ENCODE results near the gene TENT4B. TPM values are rescaled to one million over a fixed set of nuclear protein-coding genes. Genes with fewer than 3 reads are reported as not detected.
A peak's percentile ranks its signal among the peaks of the same experiment; 100 is the strongest.
"Not testable (repeated sequence)": the region's sequence is repeated elsewhere in the genome, so short reads cannot be mapped to it uniquely, and the experiment has no call there.

Gene TENT4B
- total and polyA plus RNA-seq, 5 donors from 2014 or later: 3.5 to 19.7 (median 3.6) TPM

DNA sequence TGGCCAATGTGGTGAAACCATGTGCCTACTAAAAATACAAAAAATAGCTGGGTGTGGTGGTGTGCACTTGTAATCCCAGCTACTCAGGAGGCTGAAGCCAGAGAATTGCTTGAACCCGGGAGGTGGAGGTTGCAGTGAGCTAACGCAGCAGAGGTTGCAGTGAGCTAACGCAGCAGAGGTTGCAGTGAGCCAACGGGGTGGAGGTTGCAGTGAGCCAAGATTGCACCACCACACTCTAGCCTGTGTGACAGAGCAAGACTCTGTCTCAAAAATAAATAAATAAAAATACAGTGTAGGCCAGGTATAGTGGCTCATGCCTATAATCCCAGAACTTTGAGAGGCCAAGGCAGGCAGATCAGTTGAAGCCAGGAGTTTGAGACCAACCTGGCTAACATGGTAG is 18.7 kb downstream of the TENT4B start:
- H3K9me3 ChIP-seq (ENCODE audit: control insufficient read depth in 2 of 2, low read length in 2 of 2); H3K27me3 Mint-ChIP-seq; H3K36me3 ChIP-seq (ENCODE audit: control insufficient read depth, insufficient read depth, low read length); H3K27ac Mint-ChIP-seq; DNase-seq; H3K27me3 ChIP-seq (ENCODE audit: control insufficient read depth, insufficient read depth, low read length); H3K4me3 ChIP-seq (ENCODE audit: low read depth, low read length); H3K27ac ChIP-seq (ENCODE audit: insufficient read depth, low read length, poor library complexity, severe bottlenecking); H3K9me3 Mint-ChIP-seq; ATAC-seq (ENCODE audit: low read depth in 2 of 2): not testable (repeated sequence)
- Mint-ChIP-seq H3K4me1 (peaks cover 35 to 77% (median 45%) of the 10 kb centered on the region in 4 donors), H3K4me3 (peak overlapping the region in 2 of 4 donors; percentile 12 to 38), H3K36me3 (peaks cover 22% of the 10 kb centered on the region)
- peaks cover 16% of the 10 kb centered on the region for H3K4me1 ChIP-seq (ENCODE audit: control insufficient read depth, insufficient read depth, low read length, poor library complexity, severe bottlenecking)

DNA sequence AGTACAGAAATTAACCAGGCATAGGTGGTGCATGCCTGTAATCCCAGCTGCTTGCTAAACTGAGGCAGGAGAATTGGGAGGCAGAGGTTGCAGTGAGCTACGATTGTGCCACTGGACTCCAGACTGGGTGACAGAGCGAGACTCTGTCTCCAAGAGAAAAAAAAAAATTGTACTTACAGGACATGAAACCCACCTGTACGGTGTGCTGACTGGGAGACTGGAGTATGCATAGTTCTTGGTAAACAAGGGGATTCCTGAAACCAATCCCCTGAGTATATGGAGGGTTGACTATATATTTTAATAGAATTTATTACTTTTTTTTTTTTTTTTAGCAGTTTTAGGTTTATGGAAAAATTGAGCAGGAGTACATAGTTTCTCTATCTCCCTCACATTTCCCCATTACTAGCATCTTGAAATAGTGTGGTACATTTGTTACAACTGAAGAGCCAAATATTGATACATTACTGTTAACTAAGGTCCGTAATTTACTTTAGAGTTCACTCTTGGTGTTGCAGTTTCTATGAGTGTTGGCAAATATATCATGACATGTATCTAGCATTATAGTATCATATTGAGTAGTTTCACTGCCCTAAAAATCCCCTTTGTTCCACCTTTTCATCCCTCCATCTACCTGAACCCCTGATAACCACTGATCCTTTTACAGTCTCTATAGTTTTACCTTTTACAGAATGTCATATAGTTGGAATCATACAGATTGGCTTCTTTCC is 19.3 kb downstream of the TENT4B start:
- Mint-ChIP-seq H3K27ac (peak overlapping the region in 2 of 3 donors; percentile 15 to 72), H3K9me3 (no peaks in the 10 kb centered on the region), H3K4me3 (peak overlapping the region in 1 of 4 donors; percentile 6), H3K27me3 (no peaks in the 10 kb centered on the region), H3K36me3 (peaks cover 25% of the 10 kb centered on the region), H3K4me1 (peaks cover 33 to 77% (median 45%) of the 10 kb centered on the region in 4 donors)
- no peak overlapping the region for H3K27ac ChIP-seq (ENCODE audit: insufficient read depth, low read length, poor library complexity, severe bottlenecking)
- no peak for DNase-seq
- H3K9me3 ChIP-seq (ENCODE audit: control insufficient read depth in 2 of 2, low read length in 2 of 2): no peaks in the 10 kb centered on the region
- H3K36me3 ChIP-seq (ENCODE audit: control insufficient read depth, insufficient read depth, low read length): no peaks in the 10 kb centered on the region
- H3K4me3 ChIP-seq (ENCODE audit: low read depth, low read length): no peak overlapping the region
- H3K27me3 ChIP-seq (ENCODE audit: control insufficient read depth, insufficient read depth, low read length): no peaks in the 10 kb centered on the region
- peaks cover 10% of the 10 kb centered on the region for H3K4me1 ChIP-seq (ENCODE audit: control insufficient read depth, insufficient read depth, low read length, poor library complexity, severe bottlenecking)
- no peak for ATAC-seq (ENCODE audit: low read depth in 2 of 2)

DNA sequence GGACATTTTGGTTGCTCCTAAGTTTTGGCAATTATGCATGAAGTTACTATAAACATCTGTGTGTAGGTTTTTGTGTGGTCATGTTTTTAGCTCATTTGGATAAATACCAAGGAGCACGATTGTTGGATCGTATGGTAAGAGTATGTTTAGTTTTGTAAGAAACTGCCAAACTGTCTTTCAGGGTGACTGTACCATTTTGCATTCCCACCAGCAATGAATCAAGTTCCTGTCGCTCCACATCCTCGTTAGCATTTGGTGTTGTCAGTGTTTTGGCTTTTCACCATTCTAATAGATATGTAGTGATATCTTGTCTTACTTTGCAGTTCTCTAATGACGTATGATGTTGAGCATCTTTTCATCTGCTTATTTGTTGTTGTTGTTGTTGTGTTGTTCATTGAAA is 20.2 kb downstream of the TENT4B start:
- Mint-ChIP-seq H3K27me3 (no peaks in the 10 kb centered on the region), H3K36me3 (peaks cover 24% of the 10 kb centered on the region), H3K9me3 (no peaks in the 10 kb centered on the region), H3K4me1 (peaks cover 36 to 80% (median 50%) of the 10 kb centered on the region in 4 donors), H3K4me3 (no peak overlapping the region), H3K27ac (peak overlapping the region in 2 of 3 donors; percentile 15 to 36)
- H3K4me3 ChIP-seq (ENCODE audit: low read depth, low read length): no peak overlapping the region
- H3K27me3 ChIP-seq (ENCODE audit: control insufficient read depth, insufficient read depth, low read length): no peaks in the 10 kb centered on the region
- no peak overlapping the region for H3K27ac ChIP-seq (ENCODE audit: insufficient read depth, low read length, poor library complexity, severe bottlenecking)
- H3K36me3 ChIP-seq (ENCODE audit: control insufficient read depth, insufficient read depth, low read length): no peaks in the 10 kb centered on the region
- no peaks in the 10 kb centered on the region for H3K9me3 ChIP-seq (ENCODE audit: control insufficient read depth in 2 of 2, low read length in 2 of 2)
- no peak for DNase-seq
- H3K4me1 ChIP-seq (ENCODE audit: control insufficient read depth, insufficient read depth, low read length, poor library complexity, severe bottlenecking): peaks cover 9% of the 10 kb centered on the region
- no peak for ATAC-seq (ENCODE audit: low read depth in 2 of 2)

DNA sequence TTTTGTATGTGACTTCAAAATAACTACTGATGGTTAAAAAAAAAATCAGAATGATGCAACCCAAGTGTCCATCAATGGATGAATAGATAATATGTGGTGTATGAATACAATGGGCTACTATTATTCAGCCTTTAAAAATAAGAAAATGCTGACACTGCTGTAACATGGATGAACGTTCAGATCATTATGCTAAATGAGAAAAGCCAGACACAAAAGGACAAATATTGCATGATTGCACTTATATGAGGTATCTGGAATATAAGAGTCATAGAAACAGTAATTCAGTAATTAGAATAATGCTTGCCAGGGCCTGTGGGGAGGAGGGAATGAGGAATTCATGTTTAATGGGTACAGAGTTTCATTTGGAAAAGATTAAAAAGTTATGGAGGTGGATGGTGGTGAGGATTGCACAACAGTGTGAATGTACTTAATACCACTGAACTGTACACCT is 25.4 kb downstream of the TENT4B start:
- Mint-ChIP-seq H3K9me3 (no peaks in the 10 kb centered on the region), H3K36me3 (peaks cover 19% of the 10 kb centered on the region), H3K4me3 (peak overlapping the region in 1 of 4 donors; percentile 55), H3K4me1 (peaks cover 39 to 70% (median 48%) of the 10 kb centered on the region in 4 donors), H3K27me3 (no peaks in the 10 kb centered on the region), H3K27ac (peak overlapping the region in 1 of 3 donors; percentile 42)
- Histone ChIP-seq H3K4me3 (ENCODE audit: low read depth, low read length) (no peak overlapping the region), H3K27ac (ENCODE audit: insufficient read depth, low read length, poor library complexity, severe bottlenecking) (peak overlapping the region; percentile 8), H3K36me3 (ENCODE audit: control insufficient read depth, insufficient read depth, low read length) (no peaks in the 10 kb centered on the region), H3K9me3 (ENCODE audit: control insufficient read depth in 2 of 2, low read length in 2 of 2) (no peaks in the 10 kb centered on the region), H3K27me3 (ENCODE audit: control insufficient read depth, insufficient read depth, low read length) (no peaks in the 10 kb centered on the region), H3K4me1 (ENCODE audit: control insufficient read depth, insufficient read depth, low read length, poor library complexity, severe bottlenecking) (peaks cover 9% of the 10 kb centered on the region)
- DNase-seq (no peak), ATAC-seq (ENCODE audit: low read depth in 2 of 2) (no peak)

DNA sequence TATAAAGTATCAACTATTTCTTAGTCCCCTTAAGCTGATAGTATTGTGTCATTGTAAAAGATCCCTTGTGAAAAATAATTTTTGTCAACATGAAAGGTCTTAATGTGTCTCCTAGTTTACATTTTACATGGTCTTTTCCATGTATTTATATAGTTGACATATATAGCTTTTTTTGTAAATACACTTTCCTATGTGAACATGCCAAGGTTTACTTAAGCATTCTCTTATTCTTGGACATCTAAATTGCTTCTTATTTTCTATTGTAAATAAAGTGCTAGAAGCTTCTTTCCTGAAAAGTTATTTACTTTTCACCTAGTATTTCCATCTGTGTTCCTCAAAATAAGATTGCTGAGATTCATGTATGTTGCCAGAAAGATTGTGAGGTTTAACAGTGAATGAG is 29.3 kb downstream of the TENT4B start:
- H3K9me3 ChIP-seq (ENCODE audit: control insufficient read depth in 2 of 2, low read length in 2 of 2): no peaks in the 10 kb centered on the region
- peaks cover 9% of the 10 kb centered on the region for H3K4me1 ChIP-seq (ENCODE audit: control insufficient read depth, insufficient read depth, low read length, poor library complexity, severe bottlenecking)
- Mint-ChIP-seq H3K4me3 (no peak overlapping the region), H3K36me3 (peaks cover 11% of the 10 kb centered on the region), H3K9me3 (no peaks in the 10 kb centered on the region), H3K4me1 (peaks cover 39 to 65% (median 50%) of the 10 kb centered on the region in 4 donors), H3K27me3 (no peaks in the 10 kb centered on the region), H3K27ac (no peak overlapping the region)
- no peak overlapping the region for H3K4me3 ChIP-seq (ENCODE audit: low read depth, low read length)
- H3K27me3 ChIP-seq (ENCODE audit: control insufficient read depth, insufficient read depth, low read length): no peaks in the 10 kb centered on the region
- H3K36me3 ChIP-seq (ENCODE audit: control insufficient read depth, insufficient read depth, low read length): no peaks in the 10 kb centered on the region
- DNase-seq (no peak), ATAC-seq (ENCODE audit: low read depth in 2 of 2) (no peak)
- H3K27ac ChIP-seq (ENCODE audit: insufficient read depth, low read length, poor library complexity, severe bottlenecking): no peak overlapping the region

DNA sequence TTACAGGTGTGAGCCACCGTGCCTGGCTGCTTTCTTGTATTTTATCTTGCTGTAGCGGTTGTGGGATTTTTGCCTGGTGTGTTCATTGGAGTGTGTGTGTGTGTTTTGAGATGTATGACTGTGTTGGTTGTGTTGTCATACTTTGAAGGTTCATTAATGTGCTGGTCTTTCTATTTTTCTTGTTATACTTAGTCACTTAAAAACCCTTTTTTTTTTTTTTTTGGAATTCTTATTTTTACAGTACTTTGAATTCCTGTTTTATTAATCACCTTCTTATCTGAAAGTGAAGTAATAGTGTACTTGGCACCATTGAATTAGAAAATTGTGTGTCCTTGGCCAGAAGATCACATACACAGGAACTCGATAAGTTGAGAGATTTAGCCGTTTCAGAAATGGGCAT is 30.2 kb downstream of the TENT4B start:
- H3K4me1 Mint-ChIP-seq: peaks cover 35 to 62% (median 48%) of the 10 kb centered on the region in 4 donors

DNA sequence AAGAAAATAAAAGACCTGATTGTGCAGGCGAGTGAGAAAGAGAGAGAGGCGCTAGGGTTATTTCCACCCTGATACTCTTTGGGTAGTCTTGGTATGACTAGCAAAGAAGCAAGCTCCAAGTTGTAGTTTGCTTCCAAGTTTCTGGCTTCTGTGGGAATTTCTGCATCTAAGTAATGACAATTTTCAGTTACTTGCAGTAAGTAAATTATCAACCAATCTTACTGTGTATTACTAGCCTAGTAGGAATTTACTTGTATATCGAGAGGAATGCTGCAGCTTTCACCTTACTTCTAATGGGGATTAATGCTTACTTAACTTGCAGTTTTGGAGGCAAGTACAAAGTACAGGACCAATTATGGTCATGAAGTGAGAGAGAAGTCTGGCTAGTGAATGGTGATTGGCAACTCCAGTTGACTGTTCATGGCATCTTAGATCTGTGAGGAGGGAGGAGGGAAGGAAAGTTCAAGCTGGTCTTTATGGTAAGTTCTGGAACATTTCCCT is 31.9 kb downstream of the TENT4B start:
- DNase-seq (no peak), ATAC-seq (ENCODE audit: low read depth in 2 of 2) (no peak)
- peaks cover 10% of the 10 kb centered on the region for H3K4me1 ChIP-seq (ENCODE audit: control insufficient read depth, insufficient read depth, low read length, poor library complexity, severe bottlenecking)
- H3K4me3 Mint-ChIP-seq: no peak overlapping the region
- no peaks in the 10 kb centered on the region for H3K9me3 Mint-ChIP-seq
- H3K27me3 Mint-ChIP-seq: no peaks in the 10 kb centered on the region
- no peak overlapping the region for H3K27ac ChIP-seq (ENCODE audit: insufficient read depth, low read length, poor library complexity, severe bottlenecking)
- no peaks in the 10 kb centered on the region for H3K27me3 ChIP-seq (ENCODE audit: control insufficient read depth, insufficient read depth, low read length)
- H3K9me3 ChIP-seq (ENCODE audit: control insufficient read depth in 2 of 2, low read length in 2 of 2): no peaks in the 10 kb centered on the region
- H3K4me1 Mint-ChIP-seq: peaks cover 40 to 64% (median 54%) of the 10 kb centered on the region in 4 donors
- H3K4me3 ChIP-seq (ENCODE audit: low read depth, low read length): no peak overlapping the region
- H3K27ac Mint-ChIP-seq: no peak overlapping the region
- H3K36me3 ChIP-seq (ENCODE audit: control insufficient read depth, insufficient read depth, low read length): no peaks in the 10 kb centered on the region
- peaks cover 8% of the 10 kb centered on the region for H3K36me3 Mint-ChIP-seq

More for the DNA sequence above, 30.2 kb downstream of the TENT4B start:
- peaks cover 4% of the 10 kb centered on the region for H3K4me1 ChIP-seq (ENCODE audit: control insufficient read depth, insufficient read depth, low read length, poor library complexity, severe bottlenecking)
- no peak overlapping the region for H3K4me3 Mint-ChIP-seq
- H3K36me3 ChIP-seq (ENCODE audit: control insufficient read depth, insufficient read depth, low read length): no peaks in the 10 kb centered on the region
- H3K27ac ChIP-seq (ENCODE audit: insufficient read depth, low read length, poor library complexity, severe bottlenecking): no peak overlapping the region
- ATAC-seq (ENCODE audit: low read depth in 2 of 2) (no peak), DNase-seq (no peak)
- H3K9me3 ChIP-seq (ENCODE audit: control insufficient read depth in 2 of 2, low read length in 2 of 2): no peaks in the 10 kb centered on the region
- peaks cover 8% of the 10 kb centered on the region for H3K36me3 Mint-ChIP-seq
- no peak overlapping the region for H3K4me3 ChIP-seq (ENCODE audit: low read depth, low read length)
- no peak overlapping the region for H3K27ac Mint-ChIP-seq
- H3K9me3 Mint-ChIP-seq: no peaks in the 10 kb centered on the region
- H3K27me3 ChIP-seq (ENCODE audit: control insufficient read depth, insufficient read depth, low read length): no peaks in the 10 kb centered on the region
- H3K27me3 Mint-ChIP-seq: no peaks in the 10 kb centered on the region
